PFSK-1 (cell line): Measurements from ENCODE around the gene SEMA6A.

Source experiments
- POLR2AphosphoS5 ChIP-seq: IDR thresholded peaks from 2 replicates; pipeline ENCODE4 v1.6.1; 2012; ENCODE audit warnings: low read depth, mild to moderate bottlenecking, control low read depth, low read length, moderate library complexity
- REST ChIP-seq, 2 experiments: IDR thresholded peaks; 2 replicates each; pipeline versions ENCODE4 v1.6.1 to v1.8.0; 2011 to 2012; ENCODE audit warnings: low read depth in 2 of 2, low read length in 2 of 2, control low read depth in 1 of 2, inconsistent platforms in 1 of 2, mild to moderate bottlenecking in 1 of 2, moderate library complexity in 1 of 2; ENCODE audit not compliant: insufficient read depth in 1 of 2
- SIN3A ChIP-seq: IDR thresholded peaks from 2 replicates; pipeline ENCODE4 v1.6.1; 2012; ENCODE audit warnings: mild to moderate bottlenecking, low read length, moderate library complexity, borderline replicate concordance; ENCODE audit not compliant: insufficient read depth
- TAF1 ChIP-seq: IDR thresholded peaks from 2 replicates; pipeline ENCODE4 v1.6.1; 2012; ENCODE audit warnings: low read length, control low read depth, borderline replicate concordance; ENCODE audit not compliant: insufficient read depth

GRCh38 chr5:116614603-116614920, 39.9 kb upstream of the SEMA6A start:
- no peak for TF ChIP-seq POLR2AphosphoS5
- TF ChIP-seq TAF1: no peak
- TF ChIP-seq SIN3A: no peak
- TF ChIP-seq REST (IDR thresholded peaks at IDR 0.05; ENCODE audit: insufficient read depth in 1 of 2, low read depth in 2 of 2, low read length in 2 of 2): no peak
